GM19455 (cell line): ENCODE results near the gene C12orf57.
"Not testable (repeated sequence)": the region's sequence is repeated elsewhere in the genome, so short reads cannot be mapped to it uniquely, and the experiment has no call there.

Experiments used
- ATAC-seq: cut with Tn5 transposase; IDR thresholded peaks from one replicate; pipeline ENCODE4 v1.9.1; 2021; ENCODE audit not compliant: unreplicated experiment

C12orf57 gene, protein sequence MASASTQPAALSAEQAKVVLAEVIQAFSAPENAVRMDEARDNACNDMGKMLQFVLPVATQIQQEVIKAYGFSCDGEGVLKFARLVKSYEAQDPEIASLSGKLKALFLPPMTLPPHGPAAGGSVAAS

DNA sequence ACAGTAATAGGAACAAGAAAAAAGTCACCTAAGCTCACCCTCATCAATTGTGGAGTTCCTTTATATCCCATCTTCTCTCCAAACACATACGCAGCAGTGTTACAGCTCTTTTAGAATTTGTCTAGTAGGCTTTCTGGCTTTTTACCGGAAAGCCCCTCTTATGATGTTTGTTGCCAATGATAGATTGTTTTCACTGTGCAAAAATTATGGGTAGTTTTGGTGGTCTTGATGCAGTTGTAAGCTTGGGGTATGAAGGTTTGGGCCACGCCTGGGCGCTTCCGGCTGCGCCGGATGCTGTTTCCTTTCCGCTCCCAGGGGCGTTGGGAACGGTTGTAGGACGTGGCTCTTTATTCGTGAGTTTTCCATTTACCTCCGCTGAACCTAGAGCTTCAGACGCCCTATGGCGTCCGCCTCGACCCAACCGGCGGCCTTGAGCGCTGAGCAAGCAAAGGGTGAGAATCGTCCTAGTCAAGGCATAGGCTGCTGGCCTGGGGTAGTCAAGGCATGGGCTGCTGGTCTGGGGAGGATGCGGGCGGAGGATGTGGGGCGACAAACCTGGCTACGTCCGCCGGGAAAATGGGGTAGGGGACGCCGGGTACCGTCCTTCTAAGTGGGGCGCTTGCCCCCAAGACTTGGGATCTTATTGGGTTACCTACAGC is at the start of gene C12orf57, which contains the start of gene RNU7-1:
C12orf57 (plus strand) TSS at position 301 of the 659 bp plus-strand sequence; CDS start at position 401, 100 bp downstream.
RNU7-1 (plus strand) TSS at position 95 of the 659 bp plus-strand sequence.
- ATAC-seq = peak; percentile 45

DNA sequence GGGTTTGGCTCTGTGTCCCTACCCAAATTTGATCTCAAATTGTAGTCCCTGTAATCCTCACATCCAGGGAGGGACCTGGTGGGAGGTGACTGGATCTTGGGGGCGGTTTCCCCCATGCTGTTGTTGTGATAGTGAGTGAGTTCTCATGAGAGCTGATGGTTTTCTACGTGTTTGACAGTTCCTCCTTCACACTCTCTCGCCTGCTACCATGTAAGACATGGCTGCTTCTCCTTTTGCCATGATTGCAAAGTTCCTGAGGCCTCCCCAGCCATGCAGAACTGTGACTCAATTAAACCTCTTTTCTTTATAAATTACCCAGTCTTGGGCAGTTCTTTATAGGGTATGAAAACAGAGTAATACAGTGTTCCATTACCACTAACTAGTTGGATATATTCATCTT is 49.5 kb upstream of the C12orf57 start:
- ATAC-seq = no peak

DNA sequence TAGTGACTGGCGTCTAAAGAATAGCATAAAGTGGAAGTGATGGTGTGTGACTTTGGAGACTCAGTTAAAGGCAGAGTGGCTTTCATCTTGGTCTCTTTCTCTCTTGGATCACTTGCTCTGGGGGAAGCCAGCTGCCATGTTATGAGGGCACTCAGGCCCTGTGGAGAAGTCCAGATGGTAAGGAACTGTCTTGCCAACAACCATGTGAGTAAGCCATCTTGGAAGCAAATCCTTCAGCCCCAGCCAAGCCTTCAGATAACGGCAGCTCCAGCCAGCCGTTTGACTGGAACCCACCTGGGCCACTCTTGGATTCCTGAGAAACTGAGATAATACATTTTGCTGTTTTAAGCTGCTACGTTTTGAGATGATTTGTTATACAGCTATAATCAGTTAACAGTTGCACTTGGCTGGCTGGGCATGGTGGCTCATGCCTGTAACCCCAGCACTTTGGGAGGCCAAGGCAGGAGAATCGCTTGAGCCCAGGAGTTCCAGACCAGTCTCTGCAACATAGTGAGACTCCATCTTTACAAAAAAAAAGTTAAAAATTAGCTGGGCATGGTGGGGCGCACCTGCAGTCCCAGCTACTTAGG is 46.9 kb upstream of the C12orf57 start:
- no peak for ATAC-seq

DNA sequence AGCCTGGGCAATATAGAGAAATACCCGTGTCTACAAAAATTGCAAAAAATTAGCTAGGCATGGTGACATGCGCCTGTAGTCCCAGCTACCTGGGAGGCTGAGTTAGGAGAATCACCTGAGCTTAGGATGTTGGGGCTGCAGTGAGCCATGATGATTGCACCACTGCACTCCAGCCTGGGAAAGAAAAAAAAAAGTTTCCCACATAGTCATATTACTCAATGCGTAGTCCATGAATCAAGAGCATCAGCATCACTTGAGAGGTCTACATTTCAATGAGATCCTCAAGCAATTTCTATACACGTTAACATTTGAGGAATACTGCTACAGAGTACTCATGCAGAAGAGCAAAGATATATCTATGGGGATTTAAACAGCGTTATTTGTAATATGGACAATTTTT is 44.4 kb upstream of the C12orf57 start:
- no peak for ATAC-seq

- ATAC-seq = no peak
These were observed 43.8 kb upstream of the C12orf57 start for GRCh38 chr12:6899837-6900519.

DNA sequence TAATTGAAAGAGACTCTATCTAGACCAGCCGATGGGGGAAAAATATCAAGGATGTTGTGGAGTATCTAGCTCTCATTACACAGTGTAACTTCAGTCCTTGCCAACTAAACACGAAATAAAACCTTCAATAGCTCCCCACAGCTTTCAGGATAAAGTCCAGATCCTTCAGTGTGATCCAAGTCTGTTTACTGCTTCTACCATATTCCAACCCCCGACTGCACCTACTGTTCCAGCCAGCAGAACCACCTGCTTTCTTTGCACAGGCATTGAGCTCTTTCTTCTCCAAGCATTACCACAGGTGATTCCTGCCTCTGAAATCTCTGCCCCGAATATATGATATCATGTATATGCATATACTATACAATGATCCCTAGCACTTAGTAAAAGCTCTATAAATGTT is 41.4 kb upstream of the C12orf57 start:
- no peak for ATAC-seq

DNA sequence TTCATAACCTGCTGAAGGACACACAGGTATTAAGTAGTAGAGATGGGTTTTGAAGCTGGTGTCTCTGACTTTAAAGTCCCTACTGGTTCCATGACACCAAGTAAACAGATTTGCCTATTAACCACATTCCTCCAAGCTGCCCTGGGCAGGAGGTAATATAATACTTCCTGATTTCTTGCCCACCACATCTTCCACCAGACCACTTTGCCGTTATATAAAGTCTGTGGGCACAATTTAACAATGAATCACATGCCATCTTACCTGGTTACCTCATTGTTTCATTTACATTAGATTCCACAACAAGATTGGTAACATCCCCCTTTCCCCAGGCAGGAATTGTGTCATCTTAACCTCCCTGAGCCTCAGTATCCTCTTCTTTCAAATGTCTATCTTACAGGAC is 40.1 kb upstream of the C12orf57 start:
- no peak for ATAC-seq

- peak; percentile 97 for ATAC-seq
These were observed 39.2 kb upstream of the C12orf57 start, which contains the start of gene LRRC23 for GRCh38 chr12:6904280-6905276. LRRC23 (plus strand) TSS chr12:6904822; CDS start chr12:6905634, 812 bp downstream.

GRCh38 chr12:6905414-6906040 is 38.3 kb upstream of the C12orf57 start:
- no peak for ATAC-seq

GRCh38 chr12:6908141-6908540 is 35.7 kb upstream of the C12orf57 start:
- not testable (repeated sequence) for ATAC-seq

DNA sequence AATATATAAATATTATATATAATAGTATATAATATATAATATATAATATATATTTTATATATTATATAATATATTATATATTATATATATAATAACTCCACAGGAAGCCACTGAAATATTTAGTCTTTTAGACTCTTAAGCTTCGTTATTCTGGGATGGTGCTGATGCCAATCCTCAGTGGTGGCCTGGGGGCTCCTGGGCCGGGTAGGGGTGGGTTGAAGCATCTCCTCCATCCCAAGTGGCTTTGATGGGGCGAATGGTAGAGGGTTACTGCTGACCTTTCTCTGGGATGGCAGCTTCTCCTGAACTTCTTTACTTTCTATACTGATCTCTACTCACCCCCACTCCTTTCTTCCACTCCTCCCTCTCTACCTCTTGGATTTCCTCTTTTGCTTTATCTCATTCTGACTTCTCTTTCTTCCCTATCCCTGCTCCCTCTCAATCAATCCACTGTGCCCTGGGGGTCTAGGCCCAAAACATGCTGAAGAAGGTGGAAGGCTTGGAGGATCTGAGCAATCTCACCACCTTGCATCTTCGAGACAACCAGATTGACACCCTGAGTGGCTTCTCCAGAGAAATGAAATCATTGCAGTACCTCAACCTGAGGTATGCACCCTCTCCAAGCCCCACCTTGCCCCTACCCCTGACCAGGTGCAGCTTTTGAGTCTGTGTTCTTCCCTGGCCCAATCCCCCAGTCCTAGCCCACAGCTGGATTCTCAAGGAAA is 34.2 kb upstream of the C12orf57 start:
- ATAC-seq = no peak

- ATAC-seq = no peak
These were observed 31.5 kb upstream of the C12orf57 start for GRCh38 chr12:6912164-6912935.

- ATAC-seq = peak; percentile 78
These were observed 29.4 kb upstream of the C12orf57 start, which contains the start of gene ENO2 for GRCh38 chr12:6914246-6914946. ENO2 (plus strand) TSS chr12:6914580; CDS start chr12:6915833, 1,253 bp downstream.

DNA sequence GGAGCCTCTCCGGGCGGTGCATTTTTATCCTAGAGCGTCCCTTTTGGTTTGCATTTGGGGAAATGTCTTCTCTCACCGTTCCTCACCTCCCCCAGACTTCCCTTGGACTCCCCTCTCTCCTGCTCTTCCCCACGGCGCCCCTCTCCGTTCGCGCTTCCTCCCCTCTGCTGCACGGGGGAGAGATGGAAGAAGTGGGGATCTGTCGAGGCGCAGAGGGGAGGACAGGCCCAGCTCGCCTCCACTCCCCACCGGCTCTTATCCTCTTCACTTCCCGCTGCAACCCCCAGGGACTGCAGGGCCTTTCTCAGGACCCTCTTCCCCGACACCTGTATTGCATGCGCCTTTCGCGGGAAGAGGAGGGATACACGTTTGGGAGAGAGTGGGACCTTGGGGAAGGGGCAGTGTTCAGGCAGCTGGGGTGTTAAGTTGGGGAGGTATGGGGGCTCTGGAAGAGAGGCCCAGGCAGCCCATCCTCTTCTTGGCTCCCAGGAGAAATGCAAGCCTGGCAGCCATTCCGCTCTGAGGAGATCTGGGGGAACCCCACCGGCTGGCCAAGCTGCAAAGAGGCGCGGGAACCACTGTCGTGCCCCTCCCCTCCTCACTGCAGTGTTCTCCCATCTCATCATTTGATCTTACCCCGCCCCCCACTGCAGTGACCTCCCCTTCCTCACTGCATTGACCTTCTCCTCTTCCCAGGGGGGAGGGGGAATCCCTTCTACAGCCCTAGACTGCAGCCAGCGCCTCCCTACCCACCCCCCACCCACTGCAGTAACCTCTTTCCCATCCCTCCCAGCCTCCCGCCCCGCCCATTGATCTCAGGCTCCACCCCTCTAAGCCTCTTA is 28.7 kb upstream of the C12orf57 start:
- ATAC-seq = no peak

DNA sequence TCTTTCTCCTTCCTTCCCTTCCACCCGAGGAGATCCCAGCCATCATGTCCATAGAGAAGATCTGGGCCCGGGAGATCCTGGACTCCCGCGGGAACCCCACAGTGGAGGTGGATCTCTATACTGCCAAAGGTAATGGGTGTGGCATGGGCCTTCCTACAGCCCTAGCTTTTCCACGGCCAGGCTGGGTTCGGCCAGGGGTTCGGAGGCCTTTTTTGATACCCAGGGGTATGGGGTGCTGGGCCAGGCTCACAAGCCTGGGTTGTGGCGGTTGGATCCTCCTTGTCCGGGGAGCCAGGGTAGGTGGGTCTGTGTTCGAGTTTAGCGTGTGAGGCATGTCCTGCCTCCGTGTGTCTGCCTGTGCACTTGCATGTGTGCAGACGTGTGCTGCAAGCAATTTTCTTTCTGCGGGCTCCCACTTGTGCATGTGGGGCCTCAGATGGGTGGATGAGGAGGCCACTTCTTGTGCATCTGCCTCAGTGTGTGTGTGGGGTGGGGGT is 28.0 kb upstream of the C12orf57 start:
- no peak for ATAC-seq

GRCh38 chr12:6916426-6917200 is 27.2 kb upstream of the C12orf57 start:
- ATAC-seq = no peak
